ENCODE results near the gene RND2.

- TF ChIP-seq NCOA2 (IDR thresholded peaks at IDR 0.05; ENCODE audit: partially characterized antibody in 2 of 2) (no peak), EP400 (IDR thresholded peaks at IDR 0.05) (no peak), CBFB (CRISPR knock-in tag; IDR thresholded peaks at IDR 0.05) (no peak)
These were observed 32.2 kb upstream of the RND2 start for GRCh38 chr17:42992872-42993271.

Data from K562 (cell line).